Bladder microvascular endothelial cell (primary cell): ENCODE measurements around the gene KLK15. TPM values are rescaled to one million over a fixed set of nuclear protein-coding genes. Genes with fewer than 3 reads are reported as not detected.

Source experiments
- total RNA-seq: library from RNA; depleted of rRNA; stranded (reverse); fragments of >200 nt; gene quantifications from 2 replicates; pipeline ENCODE4 v1.2.3, GENCODE V29; 2014

The KLK15 gene, protein sequence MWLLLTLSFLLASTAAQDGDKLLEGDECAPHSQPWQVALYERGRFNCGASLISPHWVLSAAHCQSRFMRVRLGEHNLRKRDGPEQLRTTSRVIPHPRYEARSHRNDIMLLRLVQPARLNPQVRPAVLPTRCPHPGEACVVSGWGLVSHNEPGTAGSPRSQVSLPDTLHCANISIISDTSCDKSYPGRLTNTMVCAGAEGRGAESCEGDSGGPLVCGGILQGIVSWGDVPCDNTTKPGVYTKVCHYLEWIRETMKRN
- total RNA-seq, result not detected in 2 replicates

DNA sequence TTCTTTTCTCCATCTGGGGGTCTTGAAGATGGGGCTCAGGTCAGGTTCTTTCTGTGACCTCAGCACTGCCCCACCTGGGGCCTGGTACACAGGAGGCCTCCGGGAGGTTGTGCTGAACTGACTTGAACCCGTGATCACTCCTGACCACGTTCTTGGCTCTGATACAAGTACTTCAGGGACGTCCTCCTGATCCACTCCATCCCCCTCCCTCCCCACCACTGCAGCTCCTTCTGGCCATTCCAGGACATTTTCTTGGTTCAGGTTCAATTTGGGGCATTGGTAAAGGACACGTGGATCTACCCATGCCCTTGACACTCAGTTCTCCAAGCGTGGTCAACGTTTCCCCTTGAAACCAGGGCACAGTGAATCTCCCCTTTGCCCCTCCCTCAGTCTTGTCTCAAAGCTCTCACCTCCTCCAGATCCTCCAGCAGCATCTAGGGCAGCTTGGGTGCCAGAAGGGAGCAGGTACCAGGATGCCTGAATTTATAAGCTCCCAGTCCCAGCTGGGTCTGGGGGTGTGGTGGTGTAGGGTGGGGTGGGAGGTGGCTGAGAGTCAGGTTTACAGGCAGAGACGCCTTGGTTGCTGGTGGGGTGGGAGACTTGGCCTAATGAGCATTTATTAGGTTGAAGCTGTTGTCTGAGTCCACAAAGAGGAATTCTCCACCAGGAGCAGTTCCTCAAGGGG lies at the start of gene KLK15:
KLK15 (minus strand) TSS at position 458 of the 685 bp plus-strand sequence. CDS start 2,082 bp downstream, outside the sequence.

DNA sequence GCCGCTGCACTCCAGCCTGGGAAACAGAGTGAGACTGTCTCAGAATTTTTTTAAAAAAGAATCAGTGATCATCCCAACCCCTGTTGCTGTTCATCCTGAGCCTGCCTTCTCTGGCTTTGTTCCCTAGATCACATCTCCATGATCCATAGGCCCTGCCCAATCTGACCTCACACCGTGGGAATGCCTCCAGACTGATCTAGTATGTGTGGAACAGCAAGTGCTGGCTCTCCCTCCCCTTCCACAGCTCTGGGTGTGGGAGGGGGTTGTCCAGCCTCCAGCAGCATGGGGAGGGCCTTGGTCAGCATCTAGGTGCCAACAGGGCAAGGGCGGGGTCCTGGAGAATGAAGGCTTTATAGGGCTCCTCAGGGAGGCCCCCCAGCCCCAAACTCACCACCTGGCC lies 39.7 kb upstream of the KLK15 start, which contains the start of gene KLK2:
KLK2 (plus strand) TSS at position 384 of the 400 bp plus-strand sequence. CDS start 35 bp downstream, outside the sequence.

DNA sequence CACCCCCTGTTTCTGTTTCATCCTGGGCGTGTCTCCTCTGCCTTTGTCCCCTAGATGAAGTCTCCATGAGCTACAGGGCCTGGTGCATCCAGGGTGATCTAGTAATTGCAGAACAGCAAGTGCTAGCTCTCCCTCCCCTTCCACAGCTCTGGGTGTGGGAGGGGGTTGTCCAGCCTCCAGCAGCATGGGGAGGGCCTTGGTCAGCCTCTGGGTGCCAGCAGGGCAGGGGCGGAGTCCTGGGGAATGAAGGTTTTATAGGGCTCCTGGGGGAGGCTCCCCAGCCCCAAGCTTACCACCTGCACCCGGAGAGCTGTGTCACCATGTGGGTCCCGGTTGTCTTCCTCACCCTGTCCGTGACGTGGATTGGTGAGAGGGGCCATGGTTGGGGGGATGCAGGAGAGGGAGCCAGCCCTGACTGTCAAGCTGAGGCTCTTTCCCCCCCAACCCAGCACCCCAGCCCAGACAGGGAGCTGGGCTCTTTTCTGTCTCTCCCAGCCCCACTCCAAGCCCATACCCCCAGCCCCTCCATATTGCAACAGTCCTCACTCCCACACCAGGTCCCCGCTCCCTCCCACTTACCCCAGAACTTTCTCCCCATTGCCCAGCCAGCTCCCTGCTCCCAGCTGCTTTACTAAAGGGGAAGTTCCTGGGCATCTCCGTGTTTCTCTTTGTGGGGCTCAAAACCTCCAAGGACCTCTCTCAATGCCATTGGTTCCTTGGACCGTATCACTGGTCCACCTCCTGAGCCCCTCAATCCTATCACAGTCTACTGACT lies 21.4 kb upstream of the KLK15 start, which contains the start of gene KLK3:
KLK3 (plus strand) TSS at position 280 of the 775 bp plus-strand sequence; CDS start at position 321, 41 bp downstream.

DNA sequence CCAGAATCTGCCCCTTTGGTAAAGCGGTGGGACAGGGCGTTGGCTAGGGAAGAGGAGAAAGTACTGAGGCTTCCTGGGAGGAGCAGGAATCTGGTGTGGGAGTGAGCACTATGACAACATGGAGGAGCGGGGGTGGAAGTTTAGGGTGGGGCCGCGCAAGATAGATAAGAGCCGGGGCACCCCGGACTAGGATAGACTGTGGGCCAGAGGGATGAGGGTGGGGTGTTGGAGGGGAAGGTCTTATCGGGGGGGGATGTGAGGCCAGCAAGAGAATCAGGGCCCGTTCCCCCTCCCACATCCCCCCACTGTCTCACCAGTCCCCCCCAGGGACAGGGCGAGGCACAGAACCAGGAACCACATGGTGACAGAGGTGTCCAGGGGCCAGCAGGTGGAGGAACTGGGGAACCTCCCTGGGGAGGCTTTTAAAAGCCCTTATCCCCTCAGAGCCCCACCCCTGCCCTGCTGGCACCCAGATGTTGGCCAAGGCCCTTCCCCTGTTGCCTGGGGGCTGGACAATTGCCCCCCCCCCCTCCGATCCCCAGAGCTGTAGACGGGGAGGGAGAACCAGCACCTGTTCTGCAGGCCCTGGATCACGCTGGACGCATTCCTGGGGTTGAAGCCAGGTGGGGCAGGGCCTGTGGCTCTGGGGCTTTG lies 9.9 kb downstream of the KLK15 start, which contains the start of gene KLK1:
KLK1 (minus strand) TSS at position 399 of the 654 bp plus-strand sequence; CDS start at position 360, 39 bp downstream.

DNA sequence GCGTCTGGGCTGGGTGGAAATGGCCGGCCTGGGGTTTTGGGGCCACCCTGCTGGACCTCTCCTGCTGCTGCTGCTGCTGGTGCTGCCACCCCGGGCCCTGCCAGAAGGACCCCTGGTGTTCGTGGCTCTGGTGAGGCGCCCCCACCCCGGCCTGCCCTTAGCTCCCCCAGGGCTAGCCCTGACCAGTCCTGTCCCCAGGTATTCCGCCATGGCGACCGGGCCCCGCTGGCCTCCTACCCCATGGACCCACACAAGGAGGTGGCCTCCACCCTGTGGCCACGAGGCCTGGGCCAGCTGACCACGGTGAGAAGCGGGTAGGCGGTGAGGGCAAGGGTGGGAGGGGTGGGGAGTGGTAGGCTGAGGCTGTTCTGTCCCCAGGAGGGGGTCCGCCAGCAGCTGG lies 43.0 kb downstream of the KLK15 start, which contains the start of gene ACP4:
ACP4 (plus strand) TSS at position 20 of the 400 bp plus-strand sequence; CDS start at position 20, 0 bp downstream.

Other genes starting within 250 kb of the KLK15 start
- gene SYT3, start 193.7 kb downstream of the KLK15 start, total RNA-seq, result 0.19 TPM in 1 of 2 replicates, not detected in the other
- 0.57 and 1.1 TPM in 2 replicates for gene C19orf81, start 184.1 kb downstream of the KLK15 start, total RNA-seq
- gene SHANK1, start 113.8 kb downstream of the KLK15 start, total RNA-seq, result under 0.01 and 0.19 TPM in 2 replicates
- 1.0 and 2.3 TPM in 2 replicates for gene CLEC11A, start 110.2 kb downstream of the KLK15 start, total RNA-seq
- gene GPR32, start 63.1 kb downstream of the KLK15 start, total RNA-seq, result not detected in 2 replicates
- not detected in 2 replicates for gene ACP4, start 43.2 kb downstream of the KLK15 start, total RNA-seq
- not detected in 2 replicates for gene KLK1, start 9.8 kb downstream of the KLK15 start, total RNA-seq
- 0.16 TPM in 1 of 2 replicates, not detected in the other for gene KLK3, start 21.3 kb upstream of the KLK15 start, total RNA-seq
- not detected in 2 replicates for gene KLK2, start 39.9 kb upstream of the KLK15 start, total RNA-seq
- gene KLK4, start 77.8 kb upstream of the KLK15 start, total RNA-seq, result not detected in 2 replicates
- not detected in 2 replicates for gene KLK5, start 119.5 kb upstream of the KLK15 start, total RNA-seq
- gene KLK6, start 136.0 kb upstream of the KLK15 start, total RNA-seq, result not detected in 2 replicates
- not detected in 2 replicates for gene KLK7, start 150.3 kb upstream of the KLK15 start, total RNA-seq
- under 0.01 TPM in 1 of 2 replicates, not detected in the other for gene KLK8, start 168.0 kb upstream of the KLK15 start, total RNA-seq
- 2.3 TPM in 1 of 2 replicates, not detected in the other for gene KLK10, start 186.1 kb upstream of the KLK15 start, total RNA-seq
- not detected in 2 replicates for gene KLK11, start 193.0 kb upstream of the KLK15 start, total RNA-seq
- gene KLK12, start 201.4 kb upstream of the KLK15 start, total RNA-seq, result not detected in 2 replicates
- not detected in 2 replicates for gene KLK13, start 231.5 kb upstream of the KLK15 start, total RNA-seq
- gene KLK14, start 249.3 kb upstream of the KLK15 start, total RNA-seq, result not detected in 2 replicates